KOPT-K1 (cell line): ENCODE data around the gene COPS6.

ENCODE experiments used
- H3K27ac ChIP-seq: fragments of 200-600 bp; sonication (generic); 2 replicates; pipeline ENCODE4 v1.5.1; 2016; ENCODE audit warnings: antibody characterized with exemption, mild to moderate bottlenecking, low read depth, low read length; ENCODE audit not compliant: poor library complexity, severe bottlenecking
- H3K36me3 ChIP-seq: fragments of 200-600 bp; sonication (generic); 2 replicates; pipeline ENCODE4 v1.5.1; 2017; ENCODE audit warnings: antibody characterized with exemption, mild to moderate bottlenecking, low read length, moderate library complexity; ENCODE audit not compliant: insufficient read depth
- H3K9me3 ChIP-seq: fragments of 200-600 bp; sonication (generic); 2 replicates; pipeline ENCODE4 v1.5.1; 2017; ENCODE audit warnings: antibody characterized with exemption, low read length, mild to moderate bottlenecking; ENCODE audit not compliant: insufficient read depth, poor library complexity, severe bottlenecking

COPS6 gene

DNA sequence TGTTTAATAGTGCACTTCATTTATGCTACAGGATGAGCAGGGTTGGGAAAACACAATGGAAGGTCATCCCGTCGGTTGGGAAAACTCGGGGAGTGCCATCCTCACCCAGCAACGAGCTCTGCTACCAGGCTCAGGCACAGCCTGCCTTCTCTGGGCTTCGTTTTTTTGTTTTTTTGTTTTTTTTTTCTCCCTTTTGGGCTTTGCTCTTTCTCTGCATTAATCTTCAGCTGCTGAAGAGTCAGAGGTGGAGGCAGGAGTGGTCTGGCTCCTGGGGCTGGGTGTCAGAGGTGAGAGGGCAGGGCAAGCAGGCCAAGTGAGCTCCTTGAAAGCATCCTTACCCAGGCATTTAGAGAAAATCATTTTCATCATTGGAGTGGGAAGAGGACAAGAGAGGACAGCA, 18.8 kb upstream of the COPS6 start:
- H3K9me3 ChIP-seq: peaks cover 51% of the 10 kb centered on the region
- H3K27ac ChIP-seq: no peak overlapping the region
- peaks cover 93% of the 10 kb centered on the region for H3K36me3 ChIP-seq

DNA sequence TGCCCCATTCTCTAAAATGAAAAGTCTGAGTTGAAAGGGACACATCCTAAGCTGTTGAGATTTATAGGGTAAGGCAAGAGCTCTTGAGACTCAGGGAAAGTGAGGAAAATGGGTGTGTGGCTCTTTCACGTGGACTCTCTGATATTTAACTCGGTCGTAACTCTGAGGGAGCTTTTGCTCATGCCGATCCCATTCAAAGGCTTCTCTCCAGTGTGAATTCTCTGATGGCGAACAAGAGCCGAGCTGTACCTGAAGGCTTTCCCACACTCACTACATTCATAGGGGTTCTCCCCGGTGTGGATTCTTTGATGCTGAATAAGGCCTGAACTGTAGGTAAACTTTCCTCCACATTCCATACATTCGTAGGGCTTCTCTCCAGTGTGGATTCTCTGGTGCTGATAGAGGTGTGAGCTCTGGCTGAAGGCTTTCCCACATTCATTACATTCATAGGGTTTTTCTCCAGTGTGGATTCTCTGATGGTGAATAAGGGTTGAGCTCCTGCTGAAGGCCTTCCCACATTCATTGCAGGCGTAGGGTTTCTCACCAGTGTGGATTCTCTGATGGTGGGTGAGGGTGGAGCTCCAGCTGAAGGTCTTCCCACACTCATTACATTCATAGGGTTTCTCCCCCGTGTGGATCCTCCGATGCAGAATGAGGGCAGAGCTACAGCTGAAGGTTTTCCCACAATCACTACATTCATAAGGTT, 17.6 kb upstream of the COPS6 start:
- Histone ChIP-seq H3K9me3 (peaks cover 59% of the 10 kb centered on the region), H3K27ac (no peak overlapping the region), H3K36me3 (peaks cover 93% of the 10 kb centered on the region)

GRCh38 chr7:100072462-100072861, 16.3 kb upstream of the COPS6 start:
- Histone ChIP-seq H3K9me3 (peaks cover 59% of the 10 kb centered on the region), H3K36me3 (peaks cover 99% of the 10 kb centered on the region)

GRCh38 chr7:100074841-100075240, 13.9 kb upstream of the COPS6 start:
- Histone ChIP-seq H3K36me3 (peaks cover 100% of the 10 kb centered on the region), H3K27ac (no peak overlapping the region), H3K9me3 (peaks cover 58% of the 10 kb centered on the region)

More at GRCh38 chr7:100072462-100072861, 16.3 kb upstream of the COPS6 start:
- no peak overlapping the region for H3K27ac ChIP-seq

DNA sequence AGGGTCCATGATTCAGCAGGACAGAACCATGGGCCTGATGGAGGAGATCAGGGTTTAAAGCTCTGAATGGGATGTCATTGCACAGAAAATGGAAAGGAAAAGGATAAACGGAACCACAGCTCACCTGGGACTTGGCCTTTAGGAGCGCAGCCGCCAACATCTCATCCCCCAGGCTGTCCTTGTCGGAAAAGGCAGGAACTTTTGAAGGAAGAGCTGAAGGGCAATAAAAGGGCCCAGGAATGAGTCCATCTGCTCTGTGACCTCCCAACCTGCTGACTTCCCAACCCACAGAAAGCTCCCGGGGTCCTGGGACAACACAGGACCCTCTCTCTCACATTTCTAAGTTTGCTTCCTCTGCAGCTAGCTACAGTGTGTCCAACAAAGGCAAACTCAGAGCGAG, 13.4 kb upstream of the COPS6 start:
- H3K27ac ChIP-seq: no peak overlapping the region
- peaks cover 95% of the 10 kb centered on the region for H3K36me3 ChIP-seq
- H3K9me3 ChIP-seq: peaks cover 52% of the 10 kb centered on the region

GRCh38 chr7:100077205-100077604, 11.6 kb upstream of the COPS6 start:
- Histone ChIP-seq H3K9me3 (peaks cover 35% of the 10 kb centered on the region), H3K27ac (no peak overlapping the region), H3K36me3 (peaks cover 77% of the 10 kb centered on the region)

DNA sequence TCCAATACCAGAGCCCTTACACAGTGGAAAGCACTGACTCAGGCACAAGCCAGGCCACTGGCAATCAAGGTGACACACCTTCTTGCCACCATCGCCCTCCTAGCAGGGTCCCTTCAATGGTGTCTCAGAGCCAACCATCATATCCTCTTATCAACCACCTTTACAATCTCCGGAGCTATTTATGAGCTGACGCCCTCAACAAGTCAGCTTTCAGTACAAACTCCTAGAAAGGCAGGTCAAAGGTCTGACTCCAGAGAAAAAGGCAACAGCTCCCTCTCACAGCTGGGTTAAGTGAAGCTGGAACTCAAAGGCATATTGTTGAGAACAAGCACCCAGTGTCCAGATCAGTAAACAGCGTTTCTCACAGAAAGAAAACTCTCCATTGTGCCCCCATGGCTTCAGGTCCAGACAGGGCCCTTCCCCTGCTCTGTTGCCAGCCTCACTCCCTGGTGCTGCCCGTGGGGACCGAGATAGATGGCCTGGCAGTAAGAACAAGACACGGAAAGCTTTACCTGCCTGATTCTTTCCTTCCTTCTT, 9.7 kb upstream of the COPS6 start:
- peaks cover 16% of the 10 kb centered on the region for H3K9me3 ChIP-seq
- H3K27ac ChIP-seq: no peak overlapping the region
- peaks cover 58% of the 10 kb centered on the region for H3K36me3 ChIP-seq

DNA sequence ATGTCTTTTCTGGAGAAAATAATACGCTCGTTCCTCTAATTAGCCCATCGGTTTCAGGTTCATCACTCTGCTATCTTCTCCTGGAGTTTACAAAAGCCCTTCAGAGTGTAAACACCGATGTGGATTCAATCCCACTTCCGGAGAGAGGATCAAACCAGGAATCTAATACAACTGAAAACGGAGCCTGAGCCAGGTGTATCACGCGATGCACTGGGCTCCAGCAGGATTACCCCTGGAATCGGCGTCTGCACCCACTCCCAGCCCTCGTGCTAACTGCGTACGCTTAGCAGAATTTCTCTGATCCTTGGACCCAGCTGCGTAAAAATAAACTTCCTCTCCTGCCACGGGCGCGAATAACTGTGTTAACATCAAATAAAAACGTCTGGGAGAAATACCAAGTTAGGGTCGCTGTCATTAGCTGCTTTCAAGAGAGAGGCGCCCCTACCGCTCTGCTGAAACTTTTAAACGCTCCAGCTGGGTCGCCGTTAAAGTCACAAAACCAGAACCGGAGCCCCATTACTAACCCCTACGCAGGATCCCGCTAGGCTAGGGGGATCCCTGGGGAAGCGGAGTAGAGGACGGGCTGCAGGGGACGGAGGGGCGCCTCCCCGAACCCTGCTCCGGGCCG, 7.7 kb upstream of the COPS6 start:
- Histone ChIP-seq H3K36me3 (peaks cover 39% of the 10 kb centered on the region), H3K9me3 (no peaks in the 10 kb centered on the region), H3K27ac (peak overlapping the region; percentile 71)

DNA sequence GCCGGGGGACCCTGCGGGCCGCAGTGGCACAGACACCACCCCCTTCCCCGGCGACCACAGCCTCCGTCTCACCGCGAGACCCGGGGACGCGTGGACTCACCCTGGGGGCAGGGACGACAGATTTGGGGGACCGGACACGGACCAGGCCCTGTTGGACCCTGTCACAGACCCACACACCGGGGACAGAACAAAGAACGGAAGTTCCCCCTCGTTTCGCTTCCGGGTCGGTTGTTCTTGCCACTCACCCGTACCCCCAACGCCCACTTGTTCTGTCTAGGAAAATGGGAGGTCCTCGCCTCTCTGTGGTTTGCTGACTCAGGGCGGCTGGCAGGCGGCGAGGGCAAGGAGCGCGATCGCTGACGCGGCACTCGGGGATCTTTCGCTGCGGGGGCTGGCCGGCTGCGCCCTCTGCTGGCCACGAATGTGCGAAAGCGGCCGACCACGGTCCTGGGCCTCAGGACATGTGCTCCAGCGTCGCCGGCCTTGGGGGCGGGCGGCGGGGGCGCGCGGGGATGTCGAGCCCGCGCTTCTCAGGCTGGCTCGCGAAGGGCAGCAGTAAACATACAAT, 7.2 kb upstream of the COPS6 start, which contains the start of gene ZNF3:
TSS of gene ZNF3 (minus strand) at position 189 of the 568 bp plus-strand sequence. CDS start 4,366 bp downstream, outside the sequence.
- peak within 1 kb of the TSS; percentile 71 for H3K27ac ChIP-seq
- no peaks in the 10 kb centered on the region for H3K9me3 ChIP-seq
- H3K36me3 ChIP-seq: peaks cover 33% of the 10 kb centered on the region

GRCh38 chr7:100082978-100083377, 5.8 kb upstream of the COPS6 start:
- peaks cover 19% of the 10 kb centered on the region for H3K36me3 ChIP-seq
- H3K27ac ChIP-seq: no peak overlapping the region
- no peaks in the 10 kb centered on the region for H3K9me3 ChIP-seq

DNA sequence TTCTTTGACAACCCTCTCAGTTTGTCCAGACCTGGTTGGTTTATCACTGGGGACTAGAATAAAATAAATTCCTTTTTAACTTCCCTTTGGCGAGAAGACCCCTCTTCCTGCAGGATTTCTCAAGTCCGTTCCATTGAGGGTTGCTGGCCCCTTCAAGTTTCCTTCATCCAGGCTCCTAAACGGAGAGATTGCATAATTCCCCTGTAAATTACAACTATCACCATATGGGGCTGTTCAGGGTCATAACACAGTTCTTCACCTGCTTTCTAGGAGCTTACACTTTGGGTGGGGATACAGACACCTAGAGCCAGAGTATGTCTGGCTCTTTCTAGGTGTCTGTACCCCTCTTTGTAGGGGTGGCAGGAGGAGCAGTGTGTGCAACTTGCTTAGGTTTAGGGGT, 3.3 kb upstream of the COPS6 start:
- H3K36me3 ChIP-seq: peaks cover 3% of the 10 kb centered on the region
- H3K9me3 ChIP-seq: no peaks in the 10 kb centered on the region
- H3K27ac ChIP-seq: no peak overlapping the region

DNA sequence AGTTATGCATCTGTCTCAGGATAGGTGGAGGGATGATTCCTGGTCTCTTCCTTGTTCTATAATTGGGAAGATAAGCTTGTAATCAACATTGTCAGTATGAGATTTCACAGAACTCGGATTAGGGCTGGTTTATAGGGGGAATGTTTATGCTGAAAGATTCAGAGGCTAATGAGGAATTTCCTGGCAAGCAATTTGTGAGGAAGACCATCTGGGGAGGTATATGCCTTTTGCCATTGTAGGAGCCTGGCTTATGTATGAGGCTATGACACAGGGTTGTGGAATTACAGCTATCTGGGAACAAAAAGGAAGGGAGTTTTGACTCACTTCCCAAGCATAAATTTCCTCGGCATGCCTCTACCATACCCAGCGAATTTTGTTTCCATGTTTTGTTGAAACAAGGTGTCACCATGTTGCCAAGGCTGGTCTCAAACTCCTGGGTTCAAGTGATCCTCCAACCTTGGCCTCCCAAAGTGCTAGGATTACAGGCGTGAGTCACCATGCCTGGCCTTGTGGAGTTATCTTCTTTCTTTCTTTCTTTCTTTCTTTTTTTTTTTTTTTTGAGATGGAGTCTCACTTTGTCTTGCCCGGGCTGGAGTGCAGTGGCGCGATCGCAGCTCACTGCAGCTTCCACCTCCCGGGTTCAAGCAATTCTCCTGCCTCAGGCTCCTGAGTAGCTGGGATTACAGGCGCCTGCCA, 1.6 kb upstream of the COPS6 start:
- H3K36me3 ChIP-seq: peaks cover 19% of the 10 kb centered on the region
- no peaks in the 10 kb centered on the region for H3K9me3 ChIP-seq
- H3K27ac ChIP-seq: no peak overlapping the region

DNA sequence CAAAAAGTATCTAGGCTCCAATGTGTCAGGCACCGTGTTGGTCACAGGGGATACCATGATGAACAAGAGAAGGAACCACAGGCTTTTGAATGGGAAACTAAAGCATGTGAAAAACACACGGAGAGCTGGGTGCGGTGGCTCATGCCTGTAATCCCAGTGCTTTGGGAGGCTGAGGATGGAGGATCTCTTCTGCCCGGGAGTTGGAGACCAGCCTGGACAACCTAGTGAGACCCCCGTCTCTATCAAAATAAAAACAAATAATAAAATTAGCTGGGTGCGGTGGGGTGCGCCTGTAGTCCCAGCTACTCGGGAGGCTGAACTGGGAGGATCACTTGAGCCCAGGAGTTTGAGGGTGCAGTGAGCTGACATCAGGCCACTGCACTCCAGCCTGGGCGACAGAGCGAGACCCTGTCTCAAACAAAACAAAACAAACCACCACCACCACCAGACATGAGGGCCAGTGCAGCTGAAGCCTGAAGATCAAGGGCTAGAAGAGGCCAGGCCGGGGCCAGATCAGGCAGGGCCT, 611 bp upstream of the COPS6 start:
- Histone ChIP-seq H3K9me3 (no peaks in the 10 kb centered on the region), H3K27ac (peak overlapping the region; percentile 80), H3K36me3 (peaks cover 29% of the 10 kb centered on the region)

GRCh38 chr7:100089458-100090196, 858 bp downstream of the COPS6 start:
- Histone ChIP-seq H3K9me3 (no peaks in the 10 kb centered on the region), H3K36me3 (peaks cover 44% of the 10 kb centered on the region), H3K27ac (peak overlapping the region; percentile 80)
